ENCODE measurements around the gene SPTAN1. TPM values are rescaled to one million over a fixed set of nuclear protein-coding genes. Genes with fewer than 3 reads are reported as not detected.

SPTAN1 gene
- total and polyA plus RNA-seq, 2 donors (not counting 3 experiments of a cell fraction or from before 2014, with no cell fraction given) = 408 to 502 TPM

GRCh38 chr9:128503870-128504269 is 48.5 kb upstream of the SPTAN1 start:
- peak overlapping the region; percentile 71 for H3K4me2 ChIP-seq (ENCODE audit: insufficient read depth, low read length)
- no peak for FAIRE-seq
- no peak overlapping the region for H3K27ac ChIP-seq (ENCODE audit: insufficient read depth, low read depth, low read length)
- H3K4me1 ChIP-seq (ENCODE audit: control insufficient read depth, extremely low read depth, insufficient read depth, low read length) = peaks cover 7% of the 10 kb centered on the region
- dilution Hi-C loops (cut with MboI; ENCODE audit: extremely low pct_ligation_motif_present, low sequenced_read_pairs) (no loop called here), intact Hi-C loops (cut with micrococcal nuclease) (loop anchor here (1.0 to 2.0 kb wide), 4 partner anchors 10 to 65 kb away; partner anchors contain the start of genes ODF2 and SPTAN1)
- no peak overlapping the region for H2AFZ ChIP-seq (ENCODE audit: low read depth, low read length)
- H3K9me3 ChIP-seq (replicated peaks; ENCODE audit: control insufficient read depth, insufficient read depth, low read length) = no peaks in the 10 kb centered on the region
- ChIA-PET POLR2A (no interaction called here), CTCF (interaction anchor here (2.1 to 2.7 kb wide), 3 partner anchors 10 to 65 kb away, joined by 10 to 12 read pairs (median 12); partner anchors contain the start of gene SPTAN1)
- peak overlapping the region; percentile 53 for H3K9ac ChIP-seq (replicated peaks; ENCODE audit: extremely low read depth, insufficient read depth, low read length)
- DNase-seq (ENCODE audit: low read depth, low spot score) = no peak
- no peaks in the 10 kb centered on the region for H4K20me1 ChIP-seq (replicated peaks; ENCODE audit: control insufficient read depth, extremely low read depth, insufficient read depth, low read length)
- peaks cover 10% of the 10 kb centered on the region for H3K79me2 ChIP-seq (ENCODE audit: control insufficient read depth, insufficient read depth, low read length)
- peaks cover 0 to 2% of the 10 kb centered on the region in 2 experiments for H3K36me3 ChIP-seq (ENCODE audit: control insufficient read depth in 2 of 2, extremely low read depth in 1 of 2, insufficient read depth in 2 of 2, low read length in 2 of 2)
- BruUV-seq (replicated peaks) = no TSS peak
- H3K9me1 ChIP-seq (replicated peaks; ENCODE audit: control insufficient read depth, extremely low read depth, insufficient read depth, low read length) = no peaks in the 10 kb centered on the region
- no peak for TF ChIP-seq CTCF (IDR thresholded peaks at IDR 0.05; ENCODE audit: extremely low read depth in 1 of 2, insufficient read depth in 1 of 2, low read depth in 1 of 2, low read length in 2 of 2)
- TF ChIP-seq POLR2A (IDR thresholded peaks at IDR 0.05; ENCODE audit: low read depth, low read length) = no peak
- H3K4me3 ChIP-seq (replicated peaks in 1 of 3; ENCODE audit: insufficient read depth in 1 of 3, low read depth in 1 of 3, low read length in 3 of 3) = peak overlapping the region; percentile 18 to 80 (median 72)
- H3K27me3 ChIP-seq (ENCODE audit: control insufficient read depth in 2 of 2, insufficient read depth in 2 of 2, low read length in 2 of 2) = no peaks in the 10 kb centered on the region

- TF ChIP-seq POLR2AphosphoS5 (IDR thresholded peaks at IDR 0.05; ENCODE audit: insufficient read depth, low read depth, low read length) = peak; percentile 93
- TF ChIP-seq MAX (IDR thresholded peaks at IDR 0.05; ENCODE audit: insufficient read depth, insufficient read length) = no peak
- peak; percentile 93 for TF ChIP-seq POLR2A (IDR thresholded peaks at IDR 0.05; ENCODE audit: low read depth, low read length)
- Histone ChIP-seq H3K9ac (replicated peaks; ENCODE audit: extremely low read depth, insufficient read depth, low read length) (peak within 1 kb of the TSS; percentile 53), H2AFZ (ENCODE audit: low read depth, low read length) (peak within 1 kb of the TSS; percentile 56), H3K27me3 (ENCODE audit: control insufficient read depth in 2 of 2, insufficient read depth in 2 of 2, low read length in 2 of 2) (no peaks in the 10 kb centered on the region), H3K9me3 (replicated peaks; ENCODE audit: control insufficient read depth, insufficient read depth, low read length) (no peaks in the 10 kb centered on the region), H3K4me3 (replicated peaks in 1 of 3; ENCODE audit: insufficient read depth in 1 of 3, low read depth in 1 of 3, low read length in 3 of 3) (peak within 1 kb of the TSS; percentile 22 to 80 (median 72)), H3K27ac (ENCODE audit: insufficient read depth, low read depth, low read length) (peak within 1 kb of the TSS; percentile 12), H4K20me1 (replicated peaks; ENCODE audit: control insufficient read depth, extremely low read depth, insufficient read depth, low read length) (no peaks in the 10 kb centered on the region), H3K4me2 (ENCODE audit: insufficient read depth, low read length) (peak within 1 kb of the TSS; percentile 71), H3K4me1 (ENCODE audit: control insufficient read depth, extremely low read depth, insufficient read depth, low read length) (peaks cover 7% of the 10 kb centered on the region), H3K9me1 (replicated peaks; ENCODE audit: control insufficient read depth, extremely low read depth, insufficient read depth, low read length) (no peaks in the 10 kb centered on the region), H3K79me2 (ENCODE audit: control insufficient read depth, insufficient read depth, low read length) (peaks cover 10% of the 10 kb centered on the region), H3K36me3 (ENCODE audit: control insufficient read depth in 2 of 2, extremely low read depth in 1 of 2, insufficient read depth in 2 of 2, low read length in 2 of 2) (peaks cover 0 to 1% of the 10 kb centered on the region in 2 experiments)
- peak; percentile 94 for DNase-seq (ENCODE audit: low read depth, low spot score)
- BruUV-seq (replicated peaks) = TSS peak; percentile 58
- CTCF ChIA-PET = interaction anchor here (0.9 to 2.7 kb wide), 8 partner anchors 10 to 143 kb away, joined by 3 to 12 read pairs (median 4); partner anchors contain the start of genes CERCAM and SPTAN1
- peak; percentile 95 for FAIRE-seq
- dilution Hi-C loops (cut with MboI; ENCODE audit: extremely low pct_ligation_motif_present, low sequenced_read_pairs) (no loop called here), intact Hi-C loops (cut with micrococcal nuclease) (loop anchor here (1.0 to 2.0 kb wide), 4 partner anchors 10 to 66 kb away; partner anchors contain the start of genes ODF2 and SPTAN1)
- POLR2A ChIA-PET = interaction anchor here (0.6 to 1.2 kb wide), 3 partner anchors 47 to 131 kb away, joined by 4 to 7 read pairs (median 4); partner anchors contain the start of gene SPTAN1
Measured at GRCh38 chr9:128504485-128505413, 47.6 kb upstream of the SPTAN1 start, which contains the start of gene GLE1. GLE1 (plus strand) TSS chr9:128504719; CDS start chr9:128504806, 87 bp downstream.

All from endothelial cell of umbilical vein (primary cell).